Osteocyte (in vitro differentiated cells): Measurements from ENCODE around the gene DNLZ. TPM values are rescaled to one million over a fixed set of nuclear protein-coding genes. Genes with fewer than 3 reads are reported as not detected.

ENCODE experiments used
- DNase-seq: peaks from one replicate; pipeline ENCODE4 v3.0.0; 2021; ENCODE audit warnings: mixed read lengths; ENCODE audit not compliant: unreplicated experiment; ENCODE audit errors: extremely low spot score
- H3K27ac Mint-ChIP-seq: one replicate; pipeline ENCODE4 v1.8.0; 2021; ENCODE audit warnings: mild to moderate bottlenecking, mixed read lengths; ENCODE audit not compliant: unreplicated experiment
- H3K27me3 Mint-ChIP-seq: one replicate; pipeline ENCODE4 v1.8.0; 2021; ENCODE audit warnings: mixed read lengths; ENCODE audit not compliant: unreplicated experiment
- H3K36me3 Mint-ChIP-seq: one replicate; pipeline ENCODE4 v1.8.0; 2021; ENCODE audit warnings: mixed read lengths; ENCODE audit not compliant: unreplicated experiment
- H3K4me1 Mint-ChIP-seq: one replicate; pipeline ENCODE4 v1.8.0; 2021; ENCODE audit warnings: mixed read lengths; ENCODE audit not compliant: unreplicated experiment
- H3K4me3 Mint-ChIP-seq: one replicate; pipeline ENCODE4 v1.8.0; 2021; ENCODE audit warnings: mild to moderate bottlenecking, moderate library complexity, mixed read lengths; ENCODE audit not compliant: unreplicated experiment
- H3K9me3 Mint-ChIP-seq: one replicate; pipeline ENCODE4 v1.8.0; 2021; ENCODE audit warnings: mixed read lengths; ENCODE audit not compliant: unreplicated experiment
- CTCF ChIP-seq: fragments of 200-600 bp; sonication (generic); IDR thresholded peaks from 2 replicates; pipeline ENCODE4 v1.5.0; 2021; ENCODE audit warnings: antibody characterized with exemption, mild to moderate bottlenecking, moderate library complexity
- total RNA-seq: library from RNA; stranded (reverse); gene quantifications from 2 replicates; pipeline ENCODE4 v1.2.1, GENCODE V29; 2021

Gene DNLZ
- total RNA-seq, 1 donor from 2014 or later: 17.6 TPM

GRCh38 chr9:136386018-136386417 is 22.5 kb upstream of the DNLZ start:
- Mint-ChIP-seq H3K9me3 (no peaks in the 10 kb centered on the region), H3K27me3 (no peaks in the 10 kb centered on the region), H3K27ac (no peak overlapping the region), H3K4me1 (no peaks in the 10 kb centered on the region), H3K36me3 (peaks cover 33% of the 10 kb centered on the region), H3K4me3 (no peak overlapping the region)
- no peak for TF ChIP-seq CTCF
- no peak for DNase-seq

DNA sequence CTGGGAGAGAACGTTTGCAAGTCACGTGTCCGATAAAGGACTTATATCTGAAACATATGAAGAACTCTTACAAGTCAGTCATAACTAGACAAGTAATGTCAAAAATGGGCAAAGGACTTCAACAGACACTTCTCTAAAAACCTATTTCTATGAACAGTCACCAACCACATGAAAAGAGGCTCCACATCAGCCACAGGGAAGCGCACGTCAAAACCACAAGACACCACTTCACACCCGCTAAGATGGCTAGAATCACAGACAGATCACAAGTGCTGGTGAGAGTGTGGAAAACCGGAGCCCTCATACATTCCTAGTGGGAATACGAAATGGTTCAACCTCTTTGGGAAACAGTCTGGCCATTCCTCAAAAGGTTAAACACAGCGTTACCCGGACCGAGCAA is 21.5 kb upstream of the DNLZ start:
- no peaks in the 10 kb centered on the region for H3K9me3 Mint-ChIP-seq
- no peaks in the 10 kb centered on the region for H3K4me1 Mint-ChIP-seq
- no peak overlapping the region for H3K4me3 Mint-ChIP-seq

GRCh38 chr9:136383436-136383835 is 19.9 kb upstream of the DNLZ start:
- Mint-ChIP-seq H3K4me3 (no peak overlapping the region), H3K27me3 (no peaks in the 10 kb centered on the region), H3K36me3 (peaks cover 27% of the 10 kb centered on the region), H3K4me1 (no peaks in the 10 kb centered on the region), H3K9me3 (no peaks in the 10 kb centered on the region), H3K27ac (no peak overlapping the region)
- TF ChIP-seq CTCF: no peak
- DNase-seq: no peak

More for the DNA sequence above, 21.5 kb upstream of the DNLZ start:
- H3K27me3 Mint-ChIP-seq: no peaks in the 10 kb centered on the region
- no peak for DNase-seq
- H3K27ac Mint-ChIP-seq: no peak overlapping the region
- peaks cover 32% of the 10 kb centered on the region for H3K36me3 Mint-ChIP-seq
- no peak for TF ChIP-seq CTCF

DNA sequence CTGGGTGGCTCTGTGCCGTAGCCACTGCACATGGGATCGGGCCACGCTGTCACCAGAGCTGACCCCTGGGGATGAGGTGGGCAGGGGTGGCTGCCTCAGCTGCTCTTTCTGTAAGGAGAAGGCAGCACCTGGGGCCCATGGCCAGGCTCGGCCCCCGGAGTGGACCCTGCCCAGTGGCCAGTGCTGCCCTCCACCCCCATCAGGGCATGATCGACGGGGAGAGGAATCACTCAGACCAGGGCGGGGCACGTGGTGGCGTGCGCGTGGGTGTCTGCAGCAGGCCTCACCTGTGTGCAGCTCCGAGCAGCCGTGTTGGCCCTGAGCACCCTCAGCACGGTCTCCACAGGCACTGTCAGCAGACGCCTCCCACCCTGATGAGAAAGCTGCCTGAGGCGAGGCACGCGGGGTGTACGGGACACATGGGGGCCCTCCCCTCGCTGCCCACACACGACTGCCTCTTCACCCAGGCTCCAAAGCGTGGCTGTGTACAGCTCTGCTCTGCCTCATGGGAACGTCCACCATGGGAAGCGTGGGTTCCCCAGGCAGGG is 18.5 kb upstream of the DNLZ start:
- Mint-ChIP-seq H3K27me3 (no peaks in the 10 kb centered on the region), H3K36me3 (peaks cover 22% of the 10 kb centered on the region), H3K27ac (no peak overlapping the region), H3K4me3 (no peak overlapping the region), H3K9me3 (no peaks in the 10 kb centered on the region), H3K4me1 (no peaks in the 10 kb centered on the region)
- TF ChIP-seq CTCF: no peak
- DNase-seq: no peak

DNA sequence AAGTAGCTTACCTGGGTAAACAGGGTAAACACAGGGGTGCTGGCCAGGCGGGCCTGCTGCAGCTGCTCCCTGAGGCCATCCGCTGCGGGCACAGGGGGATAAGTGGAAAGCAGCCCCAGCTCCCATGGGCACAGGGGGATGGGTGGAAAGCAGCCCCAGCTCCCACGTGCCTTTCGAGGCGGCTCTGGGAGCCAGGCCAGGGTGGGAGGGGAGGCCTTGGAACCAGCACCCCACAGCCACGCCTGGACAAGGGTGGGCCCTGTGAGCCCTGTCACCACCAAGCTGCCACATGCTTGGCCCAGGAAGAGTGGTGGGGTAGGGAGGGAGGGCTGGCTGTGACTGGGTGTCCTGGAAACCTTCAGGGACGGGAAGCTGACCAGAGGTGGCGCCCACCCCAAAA is 17.8 kb upstream of the DNLZ start:
- H3K27me3 Mint-ChIP-seq: no peaks in the 10 kb centered on the region

More for the DNA sequence above, 17.8 kb upstream of the DNLZ start:
- Mint-ChIP-seq H3K4me1 (no peaks in the 10 kb centered on the region), H3K36me3 (peaks cover 21% of the 10 kb centered on the region), H3K9me3 (no peaks in the 10 kb centered on the region), H3K27ac (no peak overlapping the region), H3K4me3 (no peak overlapping the region)
- DNase-seq: no peak
- no peak for TF ChIP-seq CTCF
